Fibroblast of lung (primary cell): ENCODE data around the gene TOM1. TPM values are rescaled to one million over a fixed set of nuclear protein-coding genes. Genes with fewer than 3 reads are reported as not detected.

Experiments used
- DNase-seq, 2 donors: peaks; one replicate each; pipeline versions ENCODE4 v3.0.0 to v3.0.0-alpha.2; 2010; ENCODE audit warnings: low read depth in 2 of 2
- H2AFZ ChIP-seq: 2 replicates; pipeline ENCODE4 v1.5.1; 2012; ENCODE audit warnings: low read length, control low read depth, inconsistent platforms
- H3K27ac ChIP-seq: 2 replicates; pipeline ENCODE4 v1.5.1; 2011; ENCODE audit warnings: low read length, control low read depth; ENCODE audit not compliant: insufficient read depth
- H3K27me3 ChIP-seq: 2 replicates; pipeline ENCODE4 v1.5.1; 2011; ENCODE audit warnings: mild to moderate bottlenecking, low read length; ENCODE audit not compliant: control insufficient read depth, insufficient read depth
- H3K36me3 ChIP-seq: 2 replicates; pipeline ENCODE4 v1.5.1; 2011; ENCODE audit warnings: low read length; ENCODE audit not compliant: control insufficient read depth, insufficient read depth
- H3K4me1 ChIP-seq: 2 replicates; pipeline ENCODE4 v1.5.1; 2011; ENCODE audit warnings: low read length; ENCODE audit not compliant: control insufficient read depth, insufficient read depth; ENCODE audit errors: extremely low read depth
- H3K4me2 ChIP-seq: 2 replicates; pipeline ENCODE4 v1.5.1; 2011; ENCODE audit warnings: low read length, control low read depth; ENCODE audit not compliant: insufficient read depth; ENCODE audit errors: extremely low read depth
- H3K4me3 ChIP-seq, 4 experiments: fragments of 200-600 bp in 1 of 4; sonication (generic) in 1 of 4; replicated peaks in 1 of 4; 2 replicates each; pipeline ENCODE4 v1.5.1; 2011 to 2016; ENCODE audit warnings: low read length in 4 of 4, low read depth in 3 of 4, mild to moderate bottlenecking in 3 of 4, control low read depth in 2 of 4, inconsistent platforms in 1 of 4, mixed read lengths in 1 of 4; ENCODE audit not compliant: insufficient read depth in 1 of 4; ENCODE audit errors: control extremely low read depth in 1 of 4
- H3K79me2 ChIP-seq: 2 replicates; pipeline ENCODE4 v1.5.1; 2012; ENCODE audit warnings: mild to moderate bottlenecking, low read length, inconsistent platforms; ENCODE audit not compliant: control insufficient read depth, insufficient read depth
- H3K9ac ChIP-seq: 2 replicates; pipeline ENCODE4 v1.5.1; 2011; ENCODE audit warnings: mild to moderate bottlenecking, low read length, control low read depth; ENCODE audit not compliant: insufficient read depth
- H3K9me3 ChIP-seq: 2 replicates; pipeline ENCODE4 v1.5.1; 2012; ENCODE audit warnings: low read depth, low read length; ENCODE audit not compliant: control insufficient read depth, insufficient read depth
- H4K20me1 ChIP-seq: 2 replicates; pipeline ENCODE4 v1.5.1; 2011; ENCODE audit warnings: low read length; ENCODE audit not compliant: control insufficient read depth, insufficient read depth; ENCODE audit errors: extremely low read depth
- EZH2 ChIP-seq: IDR thresholded peaks from 2 replicates; pipeline ENCODE4 v1.5.1; 2012; ENCODE audit warnings: low read length, control low read depth, mild to moderate bottlenecking; ENCODE audit errors: missing control alignments
- polyA plus RNA-seq, 2 donors: library from polyadenylated mRNA; depleted of rRNA in 1 of 2; stranded (reverse) in 1 of 2; unstranded in 1 of 2; fragments of >200 nt; gene quantifications; 2 replicates each; pipeline ENCODE4 v1.2.1, GENCODE V29; 2011 to 2012; ENCODE audit warnings: missing spikeins in 1 of 2
- total RNA-seq: library from RNA; depleted of rRNA; stranded (reverse); fragments of >200 nt; gene quantifications from 2 replicates; pipeline ENCODE4 v1.2.1, GENCODE V29; 2014
- TF ChIP-seq, protein P1 (sequence below), 2 donors: IDR thresholded peaks in 1 of 2; conservative IDR thresholded peaks in 1 of 2; 1 replicate in 1 of 2; 2 replicates in 1 of 2; pipeline ENCODE4 v1.5.1; 2011 to 2012; ENCODE audit warnings: low read length in 2 of 2, control low read depth in 1 of 2, inconsistent platforms in 1 of 2, low read depth in 1 of 2, mild to moderate bottlenecking in 1 of 2

Gene TOM1
- total and polyA plus RNA-seq, 2 donors (not counting 1 experiment from before 2014, with no cell fraction given) = 30.9 to 51.6 TPM

GRCh38 chr22:35337932-35338331 is 38.2 kb downstream of the TOM1 start:
- no peak for TF ChIP-seq EZH2
- TF ChIP-seq, protein P1, sequence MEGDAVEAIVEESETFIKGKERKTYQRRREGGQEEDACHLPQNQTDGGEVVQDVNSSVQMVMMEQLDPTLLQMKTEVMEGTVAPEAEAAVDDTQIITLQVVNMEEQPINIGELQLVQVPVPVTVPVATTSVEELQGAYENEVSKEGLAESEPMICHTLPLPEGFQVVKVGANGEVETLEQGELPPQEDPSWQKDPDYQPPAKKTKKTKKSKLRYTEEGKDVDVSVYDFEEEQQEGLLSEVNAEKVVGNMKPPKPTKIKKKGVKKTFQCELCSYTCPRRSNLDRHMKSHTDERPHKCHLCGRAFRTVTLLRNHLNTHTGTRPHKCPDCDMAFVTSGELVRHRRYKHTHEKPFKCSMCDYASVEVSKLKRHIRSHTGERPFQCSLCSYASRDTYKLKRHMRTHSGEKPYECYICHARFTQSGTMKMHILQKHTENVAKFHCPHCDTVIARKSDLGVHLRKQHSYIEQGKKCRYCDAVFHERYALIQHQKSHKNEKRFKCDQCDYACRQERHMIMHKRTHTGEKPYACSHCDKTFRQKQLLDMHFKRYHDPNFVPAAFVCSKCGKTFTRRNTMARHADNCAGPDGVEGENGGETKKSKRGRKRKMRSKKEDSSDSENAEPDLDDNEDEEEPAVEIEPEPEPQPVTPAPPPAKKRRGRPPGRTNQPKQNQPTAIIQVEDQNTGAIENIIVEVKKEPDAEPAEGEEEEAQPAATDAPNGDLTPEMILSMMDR (conservative IDR thresholded peaks at IDR 0.05 in 1 of 2, IDR thresholded peaks at IDR 0.05 in 1 of 2; ENCODE audit: low read depth in 1 of 2, low read length in 2 of 2) = no peak
- no peaks in the 10 kb centered on the region for H3K79me2 ChIP-seq
- no peak overlapping the region for H3K4me2 ChIP-seq
- peaks cover 23% of the 10 kb centered on the region for H3K36me3 ChIP-seq
- H4K20me1 ChIP-seq = no peaks in the 10 kb centered on the region
- H3K27me3 ChIP-seq = no peaks in the 10 kb centered on the region
- no peak overlapping the region for H3K27ac ChIP-seq
- no peak for DNase-seq
- no peak overlapping the region for H3K4me3 ChIP-seq
- H3K4me1 ChIP-seq = no peaks in the 10 kb centered on the region
- no peak overlapping the region for H3K9ac ChIP-seq
- H2AFZ ChIP-seq = no peak overlapping the region
- H3K9me3 ChIP-seq = no peaks in the 10 kb centered on the region

- Histone ChIP-seq H3K4me2 (no peak overlapping the region), H3K9me3 (no peaks in the 10 kb centered on the region), H3K27me3 (no peaks in the 10 kb centered on the region), H3K79me2 (no peaks in the 10 kb centered on the region), H4K20me1 (no peaks in the 10 kb centered on the region), H3K4me1 (no peaks in the 10 kb centered on the region), H3K4me3 (no peak overlapping the region), H3K9ac (no peak overlapping the region), H3K27ac (no peak overlapping the region), H2AFZ (no peak overlapping the region), H3K36me3 (peaks cover 9% of the 10 kb centered on the region)
- no peak for DNase-seq
- TF ChIP-seq, protein P1 (conservative IDR thresholded peaks at IDR 0.05 in 1 of 2, IDR thresholded peaks at IDR 0.05 in 1 of 2; ENCODE audit: low read depth in 1 of 2, low read length in 2 of 2) = no peak
- TF ChIP-seq EZH2 = no peak
These were observed 41.6 kb downstream of the TOM1 start for GRCh38 chr22:35341090-35341874.

DNA sequence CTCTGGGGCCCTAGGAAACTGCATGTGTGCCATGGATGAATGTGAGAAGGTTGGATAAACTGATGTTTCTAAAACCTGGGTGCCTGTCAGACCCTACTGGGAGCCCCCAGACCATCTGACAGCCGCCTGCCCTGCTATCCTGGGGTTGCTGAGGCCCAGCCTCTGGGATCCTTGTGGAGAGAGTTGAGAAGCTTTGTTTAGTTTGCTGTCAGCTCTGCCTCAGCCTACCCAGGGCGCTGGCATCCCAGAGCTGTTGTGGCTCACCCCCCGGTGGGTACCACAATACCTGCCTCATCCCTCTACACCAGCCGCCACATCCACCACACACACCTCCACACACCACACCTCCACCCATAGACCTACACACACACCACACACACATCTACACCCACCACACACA is 42.7 kb downstream of the TOM1 start:
- peaks cover 6% of the 10 kb centered on the region for H3K36me3 ChIP-seq
- TF ChIP-seq, protein P1 (conservative IDR thresholded peaks at IDR 0.05 in 1 of 2, IDR thresholded peaks at IDR 0.05 in 1 of 2; ENCODE audit: low read depth in 1 of 2, low read length in 2 of 2) = no peak
- TF ChIP-seq EZH2 = no peak
- H3K9me3 ChIP-seq = no peaks in the 10 kb centered on the region

More for the DNA sequence above, 42.7 kb downstream of the TOM1 start:
- Histone ChIP-seq H4K20me1 (no peaks in the 10 kb centered on the region), H3K27ac (no peak overlapping the region), H3K4me3 (no peak overlapping the region), H3K79me2 (no peaks in the 10 kb centered on the region), H3K4me1 (no peaks in the 10 kb centered on the region), H2AFZ (no peak overlapping the region), H3K27me3 (no peaks in the 10 kb centered on the region), H3K9ac (no peak overlapping the region), H3K4me2 (no peak overlapping the region)
- no peak for DNase-seq
